ENCODE data around the gene PDLIM3.

GRCh38 chr4:185472103-185472542 is 63.2 kb downstream of the PDLIM3 start:
- TF ChIP-seq CTCF (IDR thresholded peaks at IDR 0.05) (no peak), POLR2A (IDR thresholded peaks at IDR 0.05) (no peak)

All from testis (tissue), 2 donors.